Non-pigmented ciliary epithelial cell (primary cell): ENCODE data around the gene TADA2A.

Source experiments
- DNase-seq: peaks from one replicate; pipeline ENCODE4 v3.0.0-alpha.2; 2010; ENCODE audit warnings: low read depth

Gene TADA2A

GRCh38 chr17:37523715-37524219, 117.1 kb downstream of the TADA2A start:
- DNase-seq, result no peak

GRCh38 chr17:37527249-37527851, 120.7 kb downstream of the TADA2A start:
- no peak for DNase-seq
